Rectal smooth muscle tissue (tissue), 1 donor: Measurements from ENCODE around the gene SIRPB2.

Experiments
- H3K27ac ChIP-seq: one replicate; pipeline ENCODE4 v1.7.0; 2013; ENCODE audit warnings: low read depth, low read length, inconsistent platforms
- H3K27me3 ChIP-seq: one replicate; pipeline ENCODE4 v1.7.0; 2013; ENCODE audit warnings: low read length; ENCODE audit not compliant: control insufficient read depth, insufficient read depth
- H3K36me3 ChIP-seq: one replicate; pipeline ENCODE4 v1.7.0; 2013; ENCODE audit warnings: low read length; ENCODE audit not compliant: control insufficient read depth, insufficient read depth
- H3K4me1 ChIP-seq: one replicate; pipeline ENCODE4 v1.7.0; 2013; ENCODE audit warnings: low read length; ENCODE audit not compliant: control insufficient read depth, insufficient read depth
- H3K4me3 ChIP-seq: one replicate; pipeline ENCODE4 v1.7.0; 2013; ENCODE audit warnings: low read length
- H3K9ac ChIP-seq: one replicate; pipeline ENCODE4 v1.7.0; 2013; ENCODE audit warnings: low read length

The SIRPB2 gene

GRCh38 chr20:1474817-1475603 is 16.2 kb downstream of the SIRPB2 start:
- Histone ChIP-seq H3K36me3 (no peaks in the 10 kb centered on the region), H3K9ac (no peak overlapping the region), H3K4me1 (no peaks in the 10 kb centered on the region), H3K27me3 (no peaks in the 10 kb centered on the region), H3K27ac (no peak overlapping the region), H3K4me3 (no peak overlapping the region)

GRCh38 chr20:1474325-1474724 is 16.9 kb downstream of the SIRPB2 start:
- H3K36me3 ChIP-seq: no peaks in the 10 kb centered on the region
- H3K27ac ChIP-seq: no peak overlapping the region
- H3K4me3 ChIP-seq: no peak overlapping the region
- H3K9ac ChIP-seq: no peak overlapping the region
- no peaks in the 10 kb centered on the region for H3K4me1 ChIP-seq
- no peaks in the 10 kb centered on the region for H3K27me3 ChIP-seq

GRCh38 chr20:1473246-1474220 is 17.7 kb downstream of the SIRPB2 start:
- Histone ChIP-seq H3K27ac (no peak overlapping the region), H3K36me3 (no peaks in the 10 kb centered on the region), H3K9ac (no peak overlapping the region), H3K4me3 (no peak overlapping the region), H3K27me3 (no peaks in the 10 kb centered on the region), H3K4me1 (no peaks in the 10 kb centered on the region)

GRCh38 chr20:1472556-1473245 is 18.5 kb downstream of the SIRPB2 start:
- no peaks in the 10 kb centered on the region for H3K4me1 ChIP-seq
- no peak overlapping the region for H3K27ac ChIP-seq
- no peaks in the 10 kb centered on the region for H3K36me3 ChIP-seq
- no peaks in the 10 kb centered on the region for H3K27me3 ChIP-seq
- no peak overlapping the region for H3K4me3 ChIP-seq
- no peak overlapping the region for H3K9ac ChIP-seq

- H3K4me1 ChIP-seq: no peaks in the 10 kb centered on the region
- H3K9ac ChIP-seq: no peak overlapping the region
- H3K27me3 ChIP-seq: no peaks in the 10 kb centered on the region
- H3K36me3 ChIP-seq: no peaks in the 10 kb centered on the region
- no peak overlapping the region for H3K27ac ChIP-seq
- no peak overlapping the region for H3K4me3 ChIP-seq
These were observed 20.0 kb downstream of the SIRPB2 start for GRCh38 chr20:1471242-1471641.

GRCh38 chr20:1469925-1470571 is 21.2 kb downstream of the SIRPB2 start:
- H3K36me3 ChIP-seq: no peaks in the 10 kb centered on the region
- H3K9ac ChIP-seq: no peak overlapping the region
- H3K27me3 ChIP-seq: no peaks in the 10 kb centered on the region
- no peak overlapping the region for H3K4me3 ChIP-seq
- no peak overlapping the region for H3K27ac ChIP-seq
- H3K4me1 ChIP-seq: peaks cover 10% of the 10 kb centered on the region

- Histone ChIP-seq H3K27me3 (no peaks in the 10 kb centered on the region), H3K4me1 (peaks cover 11% of the 10 kb centered on the region), H3K9ac (no peak overlapping the region), H3K36me3 (no peaks in the 10 kb centered on the region), H3K27ac (no peak overlapping the region), H3K4me3 (no peak overlapping the region)
These were observed 21.8 kb downstream of the SIRPB2 start for GRCh38 chr20:1469306-1469905.

- peaks cover 1% of the 10 kb centered on the region for H3K36me3 ChIP-seq
- no peak overlapping the region for H3K27ac ChIP-seq
- H3K9ac ChIP-seq: no peak overlapping the region
- H3K27me3 ChIP-seq: no peaks in the 10 kb centered on the region
- no peak overlapping the region for H3K4me3 ChIP-seq
- H3K4me1 ChIP-seq: peaks cover 11% of the 10 kb centered on the region
These were observed 23.0 kb downstream of the SIRPB2 start for GRCh38 chr20:1468117-1468624.

GRCh38 chr20:1467355-1468116 is 23.7 kb downstream of the SIRPB2 start:
- Histone ChIP-seq H3K27me3 (no peaks in the 10 kb centered on the region), H3K9ac (no peak overlapping the region), H3K36me3 (peaks cover 2% of the 10 kb centered on the region), H3K4me1 (peaks cover 11% of the 10 kb centered on the region), H3K27ac (no peak overlapping the region), H3K4me3 (peak overlapping the region; percentile 66)

GRCh38 chr20:1467082-1467354 is 24.2 kb downstream of the SIRPB2 start:
- no peaks in the 10 kb centered on the region for H3K27me3 ChIP-seq
- no peak overlapping the region for H3K9ac ChIP-seq
- H3K4me1 ChIP-seq: peaks cover 11% of the 10 kb centered on the region
- H3K36me3 ChIP-seq: peaks cover 2% of the 10 kb centered on the region
- H3K4me3 ChIP-seq: peak overlapping the region; percentile 66
- H3K27ac ChIP-seq: no peak overlapping the region
